NCI-H128 (cell line): ENCODE results near the gene RPS27L.

ENCODE experiments used
- DNase-seq: peaks from one replicate; lab custom pipeline; 2025; ENCODE audit not compliant: unreplicated experiment; lab: John Stamatoyannopoulos, UW

RPS27L gene

DNA sequence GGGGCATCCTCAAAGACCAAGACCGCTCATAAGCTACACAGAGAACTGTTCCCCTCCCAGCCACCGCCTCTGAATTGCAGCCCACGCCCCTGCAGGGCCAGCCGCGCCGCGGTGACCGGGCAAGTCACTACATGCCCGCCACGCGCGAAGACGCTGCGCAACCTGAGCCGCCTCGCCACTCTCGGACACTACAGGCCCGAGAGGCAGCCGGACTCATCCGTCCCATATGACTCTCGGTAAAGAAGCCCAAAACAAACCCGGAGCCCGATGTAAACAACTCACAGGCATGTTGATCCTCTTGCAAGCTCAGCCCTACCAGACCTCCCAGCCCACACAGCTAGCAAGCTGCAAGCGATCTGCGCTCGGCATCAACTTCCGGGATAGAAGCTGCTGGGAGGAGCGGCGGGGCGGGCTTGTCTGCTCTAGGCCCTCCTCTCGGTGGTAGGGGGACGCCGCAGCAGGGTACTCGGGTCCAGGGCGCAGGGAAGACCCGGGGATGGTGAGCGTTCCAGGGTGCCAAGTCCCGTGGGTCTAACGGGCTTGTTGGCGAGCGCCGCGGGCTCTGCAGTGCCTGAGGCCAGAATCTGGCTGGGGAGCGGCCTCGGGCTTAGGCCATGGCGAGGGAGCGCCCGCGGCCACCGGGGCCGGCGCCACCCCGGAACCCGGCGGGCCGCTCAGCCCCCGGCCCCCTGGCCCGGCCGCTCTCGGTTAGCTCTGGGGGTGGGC is at the start of gene RPS27L:
Gene RPS27L (minus strand): TSS at position 360 of the 726 bp plus-strand sequence. CDS start 72 bp downstream, at position 288.
- DNase-seq = peak; percentile 75

DNA sequence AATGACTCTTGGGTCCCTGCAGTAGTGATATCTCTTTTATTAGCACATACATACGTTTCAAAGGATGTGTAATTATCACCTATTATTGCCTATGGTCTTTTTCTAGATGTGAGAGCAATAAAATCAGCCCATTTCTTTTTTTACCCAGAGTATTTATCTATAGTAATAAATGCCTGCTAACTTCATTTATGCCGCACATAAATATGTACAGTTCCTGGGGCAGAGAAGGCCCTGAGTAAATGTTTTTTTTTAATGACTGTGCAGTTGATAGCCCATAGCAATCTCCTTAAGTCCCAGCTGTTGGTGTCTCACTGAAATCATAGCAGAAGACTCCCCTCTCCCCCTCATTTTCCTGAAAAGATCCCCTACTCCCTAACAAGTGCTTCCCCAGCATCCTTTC is 48.8 kb upstream of the RPS27L start:
- no peak for DNase-seq

DNA sequence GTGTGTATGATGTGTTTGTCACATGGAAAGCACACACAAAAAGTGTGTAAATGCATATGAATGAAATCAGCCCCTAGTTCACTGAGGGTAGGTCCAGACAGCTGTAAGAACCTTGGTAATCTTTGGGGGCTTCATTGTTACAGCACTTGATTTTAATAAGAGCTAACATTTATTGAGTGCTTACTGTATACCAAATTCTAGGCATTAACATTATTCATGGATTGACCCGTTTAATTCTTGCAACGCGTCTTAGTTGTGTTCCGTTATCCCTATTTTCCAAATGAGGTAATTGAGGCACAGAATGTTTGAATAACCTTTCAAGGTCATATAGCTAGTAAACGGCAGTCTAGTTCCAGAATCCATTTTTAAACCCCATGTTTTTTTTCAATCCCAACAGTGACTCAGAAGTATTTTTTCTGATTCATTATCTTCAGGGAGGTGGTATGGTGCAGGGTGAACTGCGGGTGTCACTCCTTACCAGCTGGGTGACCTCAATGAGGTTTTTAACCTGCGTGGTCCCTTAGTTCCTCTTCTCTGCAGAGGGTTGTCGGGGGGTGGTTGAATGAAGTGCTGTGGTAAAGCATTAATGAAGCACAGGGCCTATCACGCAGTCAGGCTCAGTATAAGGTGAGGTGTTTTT is 46.3 kb upstream of the RPS27L start:
- DNase-seq = no peak

DNA sequence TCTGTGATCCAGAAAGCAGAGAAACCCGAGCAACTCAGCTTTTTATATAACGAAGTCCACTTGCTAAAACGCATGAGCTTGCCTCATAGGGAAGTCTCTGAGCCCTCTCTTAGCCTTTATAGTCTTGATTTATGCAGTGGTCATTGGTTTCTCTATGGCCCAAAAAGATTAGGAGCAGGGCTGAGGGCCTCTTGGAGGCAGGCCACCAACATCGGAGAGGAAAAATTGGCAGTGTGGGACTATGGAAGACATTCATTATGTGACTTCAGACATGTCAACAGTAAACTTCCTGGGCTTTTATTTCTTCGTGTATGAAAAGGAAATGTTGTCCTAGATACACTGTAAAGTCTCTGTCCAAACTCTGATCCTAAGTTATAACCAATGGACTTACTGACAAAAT is 45.6 kb upstream of the RPS27L start:
- no peak for DNase-seq

DNA sequence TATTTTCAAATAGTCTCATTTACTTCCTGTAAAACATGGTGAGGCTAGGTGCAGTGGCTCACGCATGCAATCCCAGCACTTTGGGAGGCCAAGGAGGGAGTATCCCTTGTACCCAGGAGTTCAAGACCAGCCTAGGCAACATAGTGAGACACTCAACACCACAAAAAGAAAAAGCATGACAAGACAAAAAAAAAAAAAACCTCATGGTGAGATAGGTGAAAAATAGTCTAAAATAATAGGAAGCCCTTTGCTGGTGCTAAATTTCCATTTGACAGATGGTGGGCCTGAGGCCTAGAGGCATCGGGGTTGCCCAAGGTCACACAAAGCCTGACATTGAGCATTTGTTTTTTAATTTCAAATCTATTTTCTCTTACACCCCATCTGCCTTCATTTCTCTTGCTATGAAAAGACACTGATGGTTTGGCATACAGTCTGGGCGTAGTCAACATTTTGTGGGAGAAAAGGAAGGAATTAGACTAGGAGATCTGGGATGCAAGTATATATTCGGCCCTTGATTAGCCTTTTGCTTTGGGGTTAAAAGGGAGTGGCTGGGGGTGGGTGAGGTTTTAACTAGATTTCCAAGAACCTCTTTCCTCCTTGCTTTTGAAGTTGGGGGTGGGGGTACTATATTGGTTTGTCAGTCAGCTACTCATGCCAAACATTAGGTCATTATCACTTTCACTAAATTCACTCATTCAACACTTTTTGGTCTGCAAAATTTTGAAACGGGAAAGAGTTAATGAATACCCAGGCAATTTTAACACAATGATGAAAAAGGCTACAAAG is 43.4 kb upstream of the RPS27L start:
- DNase-seq = no peak

DNA sequence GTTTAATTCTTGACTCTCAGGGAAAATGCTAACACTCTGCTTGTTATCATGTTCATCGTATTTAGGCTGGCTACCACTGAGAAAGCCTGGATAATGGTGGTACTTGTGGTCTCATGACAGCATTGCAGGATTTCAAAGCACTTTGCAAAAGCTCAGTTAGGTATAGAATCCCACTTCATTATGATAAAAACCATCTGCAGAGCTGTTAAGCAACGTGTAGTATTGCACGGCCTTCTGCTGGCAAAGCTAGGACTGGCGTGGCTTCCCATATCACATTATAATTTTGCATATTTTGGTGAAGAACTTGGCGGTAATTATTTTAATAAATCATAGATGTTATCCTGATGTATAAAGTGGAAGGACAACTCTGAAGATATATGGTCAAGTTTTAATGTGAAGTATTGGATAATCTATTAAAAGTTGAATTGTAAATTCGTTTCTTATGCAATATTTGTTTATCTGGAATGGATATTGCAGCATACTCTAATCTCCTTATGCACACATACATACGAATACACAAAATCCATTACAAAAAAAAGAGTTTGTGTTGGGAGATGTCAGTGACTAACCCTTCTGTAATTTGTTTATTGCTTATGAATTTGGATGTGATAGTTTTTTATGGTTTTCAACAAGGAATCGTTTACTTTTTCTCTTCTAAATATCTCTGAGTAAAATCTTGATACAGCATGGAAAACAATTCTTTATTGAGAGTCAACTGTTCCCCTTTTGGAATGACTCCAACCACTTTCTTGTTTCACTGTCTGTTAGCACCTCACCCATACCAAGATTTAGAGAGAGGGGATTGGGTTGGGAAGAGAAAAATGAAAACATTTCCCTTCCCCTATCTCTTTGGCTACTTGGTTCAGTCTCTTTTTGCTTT is 41.3 kb upstream of the RPS27L start:
- DNase-seq = peak; percentile 13

DNA sequence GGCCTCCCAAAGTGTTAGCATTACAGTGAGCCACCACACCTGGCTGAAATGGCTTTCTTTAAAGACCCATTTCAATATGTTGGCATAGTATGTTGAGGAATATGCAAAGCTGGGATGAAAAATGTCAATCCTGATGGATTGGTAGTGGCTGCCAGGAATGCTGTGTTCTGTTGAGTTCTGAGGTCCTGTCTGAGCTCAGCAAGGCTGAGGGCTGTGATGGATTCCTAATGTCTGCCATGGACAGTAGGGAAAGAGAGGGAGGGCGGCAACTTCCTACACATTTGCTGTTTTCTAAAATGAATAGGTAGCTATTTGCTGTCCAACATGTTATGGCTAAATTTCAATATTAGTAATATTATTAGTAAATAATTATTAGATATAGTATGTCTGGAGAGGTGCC is 40.3 kb upstream of the RPS27L start:
- no peak for DNase-seq

DNA sequence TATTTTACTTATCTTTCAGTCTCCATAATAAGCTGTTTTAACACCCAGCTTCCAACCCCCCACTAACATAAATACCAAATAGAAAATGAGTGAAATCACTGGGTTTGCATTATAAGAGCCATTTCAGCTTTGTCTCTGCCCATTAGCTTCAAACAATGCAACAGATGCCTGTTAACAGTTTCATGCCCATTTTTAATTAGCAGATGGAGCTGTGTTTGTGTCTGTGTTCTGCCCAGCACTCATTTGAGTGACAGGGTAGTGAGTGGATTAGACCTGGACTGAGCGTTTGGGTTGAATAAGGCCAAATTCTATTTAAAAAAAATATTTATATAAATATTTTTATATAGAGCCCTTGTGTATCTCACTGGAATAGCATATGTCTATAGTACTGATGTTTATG is 39.6 kb upstream of the RPS27L start:
- DNase-seq = no peak

DNA sequence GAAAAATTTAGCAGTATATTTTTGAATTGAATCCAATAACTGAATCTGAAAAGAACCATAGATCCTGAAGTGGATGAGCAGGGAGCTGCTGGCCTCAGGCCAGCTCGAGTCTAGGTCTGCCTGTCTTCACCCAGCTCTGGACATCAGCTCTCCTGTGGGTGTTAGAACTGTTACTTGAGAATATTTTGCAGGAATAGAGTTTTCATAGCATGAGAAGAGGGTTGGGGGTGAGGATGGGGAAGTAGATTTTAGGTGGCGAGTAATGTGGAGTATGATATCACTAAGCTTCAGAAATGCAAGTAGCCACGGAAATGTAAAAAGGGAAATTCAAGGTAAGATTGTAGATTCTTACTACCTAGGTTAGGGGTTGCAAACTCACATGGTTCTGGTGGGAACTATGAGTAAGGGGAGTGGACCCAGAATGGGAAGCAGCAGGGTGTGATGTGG is 38.3 kb upstream of the RPS27L start:
- DNase-seq = no peak

DNA sequence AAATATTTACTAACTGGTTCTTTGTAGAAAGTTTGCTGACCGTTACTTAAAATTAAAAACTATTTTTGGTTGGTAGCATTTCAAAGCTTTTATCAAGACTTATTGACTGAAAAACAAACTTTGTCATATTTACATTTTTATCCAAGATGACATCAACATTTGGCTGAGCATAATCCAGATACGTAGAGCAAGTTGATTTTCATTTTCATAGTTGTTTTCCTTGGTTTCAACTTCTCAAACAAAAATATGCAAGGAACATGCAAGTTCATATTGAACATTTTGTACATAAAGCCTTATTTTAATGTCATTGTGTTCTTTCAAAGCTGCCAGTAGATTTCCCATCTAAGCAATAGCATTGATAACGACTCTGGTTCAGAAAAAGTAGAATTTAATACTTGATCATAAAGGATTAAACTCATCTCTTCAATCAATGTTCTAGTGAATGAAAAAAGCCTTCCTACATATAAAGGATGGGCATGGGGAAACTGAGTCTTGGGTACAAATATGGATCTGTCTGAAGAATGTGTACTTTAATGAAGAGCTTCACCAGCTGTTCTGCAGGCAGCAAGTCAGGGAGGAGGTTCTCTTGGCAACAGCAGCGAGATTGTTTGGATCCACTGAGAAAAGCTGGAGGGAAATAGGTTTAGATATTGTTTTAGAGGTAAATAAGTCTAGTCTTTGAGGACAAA is 37.7 kb upstream of the RPS27L start:
- DNase-seq = no peak

DNA sequence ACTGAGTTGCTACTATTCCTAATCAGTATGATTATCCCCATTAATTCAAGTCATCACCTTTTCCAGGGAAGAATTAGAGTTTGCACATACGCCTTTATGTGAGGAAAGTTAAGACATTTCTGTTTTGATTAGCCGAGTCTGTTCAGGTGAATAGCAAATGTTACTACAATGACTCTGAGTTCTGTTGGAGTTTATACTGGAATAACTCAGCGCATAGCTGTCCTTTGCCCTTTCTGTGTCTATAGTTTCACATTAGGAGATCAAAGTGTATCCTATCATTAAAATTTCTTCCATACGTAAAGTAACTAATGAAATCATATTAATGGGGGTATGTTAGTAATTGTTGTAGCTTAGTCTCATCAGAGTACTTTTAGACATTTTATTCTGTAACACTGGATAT is 37.0 kb upstream of the RPS27L start:
- DNase-seq = no peak

DNA sequence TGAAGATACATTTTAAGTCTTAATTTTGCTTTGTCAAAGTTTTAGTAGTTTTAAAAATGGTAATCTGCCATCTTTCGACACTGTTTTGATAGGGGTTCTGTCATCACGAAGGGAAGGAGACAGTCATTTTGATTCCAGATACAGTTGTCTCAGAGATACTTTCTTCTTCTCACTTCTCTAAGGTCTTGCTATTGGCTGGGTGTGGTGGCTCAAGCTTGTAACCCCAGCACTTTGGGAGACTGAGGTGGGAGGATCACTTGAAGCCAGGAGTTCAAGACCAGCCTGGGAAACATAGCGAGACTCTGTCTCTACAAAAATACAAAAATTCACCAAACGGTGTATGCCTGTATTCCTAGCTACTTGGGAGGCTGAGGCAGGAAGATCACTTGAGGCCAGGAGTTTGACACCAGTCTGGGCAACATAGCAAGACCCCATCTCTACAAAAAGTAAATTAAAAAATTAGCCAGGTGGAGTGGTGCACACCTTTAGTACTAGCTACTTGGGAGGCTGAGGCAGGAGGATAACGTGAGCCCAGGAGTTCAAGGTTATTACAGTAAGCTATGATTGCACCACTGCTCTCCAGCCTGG is 35.4 kb upstream of the RPS27L start:
- no peak for DNase-seq

DNA sequence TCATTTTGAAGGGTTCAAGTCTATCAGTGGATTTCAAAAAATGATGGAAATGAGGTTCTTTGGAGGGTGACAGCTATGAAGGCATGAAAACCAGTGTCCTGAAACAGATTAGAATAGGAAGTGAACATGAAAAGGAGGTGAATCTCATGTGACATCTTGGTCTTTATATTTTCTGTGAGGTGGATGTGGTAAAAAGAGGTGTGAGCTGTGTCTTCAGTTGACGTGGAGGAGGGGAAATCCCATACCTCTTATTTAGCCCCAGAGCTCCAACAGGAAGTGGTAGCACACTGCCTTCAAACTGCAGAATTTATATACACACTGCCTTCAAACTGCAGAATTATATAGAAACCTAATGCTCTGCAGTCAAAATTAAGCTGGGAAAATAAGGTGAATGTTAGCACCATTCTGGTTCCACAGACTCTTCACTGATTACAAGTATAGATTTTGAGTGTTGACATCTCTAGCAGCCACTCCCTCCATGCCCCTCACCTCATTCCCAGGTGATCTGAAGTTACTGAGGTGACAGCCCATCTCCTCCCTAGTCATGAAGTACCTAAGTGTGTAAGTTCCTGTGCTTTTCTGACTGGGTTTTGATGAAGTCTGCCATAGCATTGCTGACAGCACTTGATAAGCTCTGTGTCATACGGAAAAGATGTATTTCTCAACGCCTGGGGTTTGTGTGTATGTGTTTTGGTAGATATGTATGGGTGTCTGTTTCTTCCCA is 34.8 kb upstream of the RPS27L start:
- no peak for DNase-seq

DNA sequence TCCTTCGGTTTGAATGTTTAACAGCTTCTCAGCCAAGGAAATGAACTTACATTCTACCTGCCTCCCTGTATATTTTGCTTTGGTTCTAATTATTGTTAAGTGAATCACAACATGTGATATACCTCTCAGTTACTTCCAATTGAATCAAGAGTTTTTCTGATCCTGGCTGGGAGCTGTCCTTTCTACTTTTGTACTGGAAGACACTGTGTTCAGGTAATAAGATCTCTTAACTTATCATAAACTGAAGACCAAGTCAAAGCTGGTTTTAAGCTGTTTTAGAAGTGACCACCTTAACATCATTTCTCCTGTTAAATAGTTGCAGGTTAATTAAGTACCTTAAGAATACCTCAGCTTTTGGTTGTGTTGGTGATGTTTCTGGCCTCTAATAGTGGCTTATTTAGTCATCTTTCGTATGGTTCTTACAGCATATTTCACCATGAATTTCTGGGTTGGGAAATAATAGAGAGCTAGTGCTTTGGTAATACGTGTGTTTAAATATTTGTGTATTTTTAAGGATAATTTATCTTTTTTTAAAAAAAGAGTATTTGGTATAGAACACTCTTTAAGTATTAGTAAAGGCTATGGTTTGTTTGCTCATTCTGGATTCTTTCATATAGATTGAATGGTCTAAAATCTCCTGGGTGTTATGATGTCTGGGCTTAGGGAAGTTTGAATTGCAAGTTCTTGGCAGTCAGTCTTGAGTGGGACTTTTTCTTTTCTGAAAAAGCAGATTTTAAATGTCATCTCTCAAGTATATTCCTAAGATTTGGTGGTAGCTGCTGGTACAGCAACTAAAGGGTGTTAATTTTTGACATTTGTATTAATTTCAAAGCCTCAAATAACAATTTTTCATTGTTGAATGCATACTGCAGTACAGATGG is 33.7 kb upstream of the RPS27L start:
- DNase-seq = no peak

DNA sequence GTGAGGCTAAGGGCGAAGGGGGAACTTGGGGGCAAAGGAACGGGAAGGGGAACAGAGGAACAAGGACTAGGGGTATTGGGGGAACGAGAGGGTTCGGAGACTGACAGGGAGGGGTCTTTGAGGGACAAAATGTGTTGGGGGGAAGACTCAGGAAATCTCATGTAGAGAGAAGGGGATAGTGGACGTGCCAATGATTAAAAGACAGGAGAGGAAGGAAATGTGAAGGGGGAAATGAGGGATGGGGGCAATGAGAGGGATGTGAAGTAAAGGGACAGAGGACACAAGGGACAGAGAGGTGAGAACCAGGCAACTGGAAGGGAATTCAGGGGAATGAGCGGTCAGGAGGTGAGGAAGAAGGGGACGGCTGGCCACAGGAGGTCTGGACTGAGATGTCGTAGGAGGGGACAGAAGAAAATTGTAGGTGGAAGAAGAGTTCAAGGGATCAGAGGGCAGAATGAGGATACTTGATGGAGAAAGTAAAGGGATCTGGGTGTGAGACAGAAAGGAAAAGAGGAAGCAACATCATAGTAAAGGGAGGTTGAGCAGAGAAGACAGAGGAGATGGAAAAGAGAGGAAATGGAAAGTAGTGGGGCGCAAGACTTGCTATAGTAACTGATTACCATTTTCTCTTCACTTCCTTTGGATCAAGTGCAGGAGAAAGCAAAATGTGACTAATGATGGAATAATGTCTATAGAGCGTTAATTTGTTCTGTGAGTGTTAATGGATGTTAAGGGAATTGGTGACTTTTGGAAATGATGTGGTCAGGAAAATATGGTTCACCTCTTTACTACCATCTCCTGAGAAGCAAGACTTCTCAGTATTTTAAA is 32.9 kb upstream of the RPS27L start:
- no peak for DNase-seq

DNA sequence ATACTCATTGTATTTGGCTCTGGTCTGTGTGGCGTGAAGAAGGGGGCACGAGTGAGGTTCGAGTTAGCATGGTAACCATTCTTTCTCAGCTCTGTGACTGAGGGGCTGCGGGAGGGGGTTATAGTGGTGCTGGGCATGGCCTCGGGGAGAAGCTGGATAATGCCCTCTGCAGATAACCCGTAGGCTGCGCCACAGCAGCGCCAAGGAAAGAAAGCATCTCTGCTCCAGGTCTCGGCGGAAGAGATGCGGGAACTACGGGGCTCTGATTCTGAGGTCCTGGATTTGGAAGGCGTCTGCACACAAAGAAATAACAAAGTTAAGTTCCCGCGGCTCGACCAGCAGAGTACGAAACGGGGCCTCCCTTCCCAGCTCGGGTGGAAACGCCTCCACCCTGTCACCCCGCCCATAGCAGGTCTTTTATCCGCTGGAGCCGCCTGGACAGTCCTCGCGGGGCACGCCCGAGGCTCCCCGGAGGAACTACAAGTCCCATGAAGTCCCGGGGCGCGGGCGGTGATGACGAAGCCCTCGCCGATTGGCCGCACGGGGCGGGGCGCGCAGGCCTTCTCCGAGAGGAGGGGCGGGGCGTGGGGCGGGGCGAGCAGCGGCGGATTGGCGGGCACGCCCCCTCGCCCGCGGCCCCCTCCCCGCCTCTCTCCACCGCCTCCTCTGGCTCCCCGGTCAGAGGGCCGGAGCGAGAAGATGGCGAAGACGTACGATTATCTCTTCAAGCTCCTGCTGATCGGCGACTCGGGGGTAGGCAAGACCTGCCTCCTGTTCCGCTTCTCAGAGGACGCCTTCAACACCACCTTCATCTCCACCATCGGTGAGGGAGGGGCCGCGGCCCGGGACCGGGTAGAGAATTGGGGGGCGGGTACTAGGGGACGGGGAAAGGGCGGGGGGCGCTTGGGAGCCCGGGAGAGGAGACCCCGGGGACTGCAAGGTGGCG is 31.9 kb upstream of the RPS27L start, which contains the start of gene RAB8B:
Gene RAB8B (plus strand): TSS at position 681 of the 946 bp plus-strand sequence. CDS start 19 bp downstream, at position 700.
- peak; percentile 76 for DNase-seq
